ENCODE data around the gene SPATA13. TPM values are rescaled to one million over a fixed set of nuclear protein-coding genes. Genes with fewer than 3 reads are reported as not detected.

Gene SPATA13
- total RNA-seq, 1 experiment from 2014 or later, result 43.0 TPM

DNA sequence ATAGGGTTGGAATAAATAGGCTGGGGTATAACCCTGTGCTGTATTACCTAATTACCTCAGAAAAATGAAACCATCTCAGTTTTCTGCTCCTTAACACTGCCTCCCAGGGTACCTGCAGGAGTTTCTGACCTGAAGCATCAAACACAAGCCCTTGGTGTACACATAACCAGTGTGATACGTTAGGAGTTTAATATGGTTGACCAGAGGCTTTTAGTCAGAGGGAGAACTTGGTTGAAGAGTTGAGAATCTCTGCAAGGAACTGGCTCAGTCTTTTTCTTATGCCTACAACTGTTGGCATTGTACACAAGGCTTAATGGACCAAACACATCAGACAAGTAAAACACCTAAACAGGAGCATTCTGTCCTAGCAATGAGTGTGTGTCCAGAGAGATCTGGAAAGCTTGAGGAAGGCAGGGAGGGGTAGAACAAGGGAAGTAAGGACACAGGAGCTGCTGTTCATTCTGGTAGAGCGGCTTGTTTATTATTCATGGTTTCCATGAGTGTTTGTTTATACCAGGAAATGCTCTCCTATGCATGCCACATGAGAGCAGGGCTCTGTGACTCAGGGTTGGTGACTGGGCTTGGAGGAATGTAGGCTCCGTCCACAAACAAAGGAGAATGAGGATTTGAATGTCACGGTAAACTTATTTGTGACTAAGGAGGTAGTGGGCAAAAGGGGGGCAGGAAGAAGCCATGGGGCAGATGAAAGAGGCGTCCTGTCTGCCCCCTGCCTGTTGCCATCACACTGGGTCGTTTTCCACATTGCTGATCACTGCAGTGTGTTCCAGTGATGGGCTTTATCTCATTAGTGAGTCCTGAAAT, 11.9 kb upstream of the SPATA13 start:
- Histone ChIP-seq H3K27ac (ENCODE audit: low read length) (peak overlapping the region; percentile 99), H3K4me2 (ENCODE audit: low read length) (peak overlapping the region; percentile 68), H4K20me1 (ENCODE audit: low read length) (no peaks in the 10 kb centered on the region), H3K4me1 (ENCODE audit: insufficient read depth, low read length) (peaks cover 37% of the 10 kb centered on the region), H2AFZ (ENCODE audit: low read length) (peak overlapping the region; percentile 47), H3F3A (ENCODE audit: low read length, unreplicated experiment) (no peaks in the 10 kb centered on the region), H3K9ac (ENCODE audit: low read length) (peak overlapping the region; percentile 85), H3K36me3 (ENCODE audit: low read depth, low read length) (no peaks in the 10 kb centered on the region), H3K4me3 (ENCODE audit: low read length) (peak overlapping the region; percentile 28; the same call in 1 of the 2 replicates), H3K9me3 (ENCODE audit: low read length) (no peaks in the 10 kb centered on the region), H3K79me2 (ENCODE audit: low read length) (no peaks in the 10 kb centered on the region), H3K27me3 (ENCODE audit: low read length) (no peaks in the 10 kb centered on the region), H3K9me2 (replicated peaks; ENCODE audit: low read length) (no peaks in the 10 kb centered on the region)
- TF ChIP-seq EZH2 (IDR thresholded peaks at IDR 0.05; ENCODE audit: low read length, unreplicated experiment), result no peak
- TF ChIP-seq, protein P1, sequence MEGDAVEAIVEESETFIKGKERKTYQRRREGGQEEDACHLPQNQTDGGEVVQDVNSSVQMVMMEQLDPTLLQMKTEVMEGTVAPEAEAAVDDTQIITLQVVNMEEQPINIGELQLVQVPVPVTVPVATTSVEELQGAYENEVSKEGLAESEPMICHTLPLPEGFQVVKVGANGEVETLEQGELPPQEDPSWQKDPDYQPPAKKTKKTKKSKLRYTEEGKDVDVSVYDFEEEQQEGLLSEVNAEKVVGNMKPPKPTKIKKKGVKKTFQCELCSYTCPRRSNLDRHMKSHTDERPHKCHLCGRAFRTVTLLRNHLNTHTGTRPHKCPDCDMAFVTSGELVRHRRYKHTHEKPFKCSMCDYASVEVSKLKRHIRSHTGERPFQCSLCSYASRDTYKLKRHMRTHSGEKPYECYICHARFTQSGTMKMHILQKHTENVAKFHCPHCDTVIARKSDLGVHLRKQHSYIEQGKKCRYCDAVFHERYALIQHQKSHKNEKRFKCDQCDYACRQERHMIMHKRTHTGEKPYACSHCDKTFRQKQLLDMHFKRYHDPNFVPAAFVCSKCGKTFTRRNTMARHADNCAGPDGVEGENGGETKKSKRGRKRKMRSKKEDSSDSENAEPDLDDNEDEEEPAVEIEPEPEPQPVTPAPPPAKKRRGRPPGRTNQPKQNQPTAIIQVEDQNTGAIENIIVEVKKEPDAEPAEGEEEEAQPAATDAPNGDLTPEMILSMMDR (conservative IDR thresholded peaks at IDR 0.05; ENCODE audit: low read depth, low read length), result peak; percentile 51
- ChIA-PET POLR2A (ENCODE audit: unreplicated experiment) (interaction anchor here (0.5 to 1.0 kb wide), 4 partner anchors 8 to 158 kb away, joined by 3 to 17 read pairs (median 4); partner anchors contain the start of gene SPATA13), CTCF (interaction anchor here (0.6 to 1.8 kb wide), 2 partner anchors 12 to 72 kb away, joined by 3 to 7 read pairs; partner anchors contain the start of gene SPATA13)
- BruUV-seq (replicated peaks), result TSS peak; percentile 97
- intact Hi-C loops (cut with micrococcal nuclease), result loop anchor here (1.0 kb wide), 3 partner anchors 12 to 95 kb away; partner anchors contain the start of gene SPATA13
- ATAC-seq (peak; percentile 94), DNase-seq (peak; percentile 98)

DNA sequence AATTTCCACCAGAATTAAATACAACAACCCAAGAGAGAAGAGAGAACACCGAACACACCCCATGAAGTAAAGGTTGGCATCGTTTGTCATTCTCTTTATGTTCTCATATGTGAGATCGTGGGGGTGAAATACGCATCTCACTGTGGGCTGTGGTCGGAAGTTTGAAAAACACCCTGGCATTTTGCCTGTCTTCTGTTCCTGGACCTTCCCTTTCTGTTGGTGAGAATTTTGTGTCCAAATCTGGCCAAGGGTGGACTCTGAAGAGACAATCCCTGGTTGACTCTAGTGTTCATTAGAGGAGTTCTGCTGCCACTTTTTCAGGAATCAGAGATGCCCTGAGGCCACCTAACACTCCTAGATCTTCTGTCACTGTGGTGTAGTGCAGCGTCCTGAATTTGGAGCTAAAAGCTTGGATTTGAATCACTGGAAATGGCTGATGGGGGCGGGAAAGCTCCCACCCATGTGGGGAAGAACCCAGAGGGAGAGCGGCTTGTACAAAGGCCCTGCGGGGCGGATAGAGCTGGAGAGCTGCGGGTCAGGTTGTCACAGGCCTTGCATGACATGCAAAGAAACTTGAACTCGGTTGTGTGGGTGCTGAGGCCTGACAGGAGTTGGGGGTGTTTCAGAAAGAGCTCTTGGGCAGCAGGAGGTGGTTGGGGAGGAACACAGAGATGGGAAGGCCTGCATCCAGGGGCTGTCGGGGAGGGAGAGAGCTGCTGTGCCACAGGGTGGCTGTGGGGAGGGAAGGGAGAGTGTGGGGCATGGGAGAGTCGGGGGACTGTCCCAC, 11.1 kb upstream of the SPATA13 start:
- intact Hi-C loops (cut with micrococcal nuclease), result loop anchor here (1.0 kb wide), 1 partner anchor 96 kb away; no protein-coding TSS in a partner anchor
- ChIA-PET POLR2A (ENCODE audit: unreplicated experiment) (interaction anchor here (0.6 to 1.0 kb wide), 4 partner anchors 9 to 157 kb away, joined by 3 to 17 read pairs (median 3); partner anchors contain the start of gene SPATA13), CTCF (interaction anchor here (1.8 kb wide), 1 partner anchor 11 kb away, joined by 7 read pairs; the partner anchor contains the start of gene SPATA13)
- H3K4me1 ChIP-seq (ENCODE audit: insufficient read depth, low read length), result peaks cover 37% of the 10 kb centered on the region
- H3K9me2 ChIP-seq (replicated peaks; ENCODE audit: low read length), result no peaks in the 10 kb centered on the region
- H4K20me1 ChIP-seq (ENCODE audit: low read length), result no peaks in the 10 kb centered on the region
- H3K36me3 ChIP-seq (ENCODE audit: low read depth, low read length), result no peaks in the 10 kb centered on the region
- H3K27ac ChIP-seq (ENCODE audit: low read length), result peak overlapping the region; percentile 99
- peak overlapping the region; percentile 28; the same call in 1 of the 2 replicates for H3K4me3 ChIP-seq (ENCODE audit: low read length)
- no peaks in the 10 kb centered on the region for H3K9me3 ChIP-seq (ENCODE audit: low read length)
- H3K9ac ChIP-seq (ENCODE audit: low read length), result peak overlapping the region; percentile 85
- H2AFZ ChIP-seq (ENCODE audit: low read length), result peak overlapping the region; percentile 47
- peak overlapping the region; percentile 68 for H3K4me2 ChIP-seq (ENCODE audit: low read length)
- no peaks in the 10 kb centered on the region for H3F3A ChIP-seq (ENCODE audit: low read length, unreplicated experiment)
- ATAC-seq (peak; percentile 36), DNase-seq (peak; percentile 81)
- H3K79me2 ChIP-seq (ENCODE audit: low read length), result no peaks in the 10 kb centered on the region
- H3K27me3 ChIP-seq (ENCODE audit: low read length), result no peaks in the 10 kb centered on the region
- TSS peak; percentile 91 for BruUV-seq (replicated peaks)
- TF ChIP-seq EZH2phosphoT487 (IDR thresholded peaks at IDR 0.05; ENCODE audit: borderline replicate concordance, low read length) (no peak), EZH2 (IDR thresholded peaks at IDR 0.05; ENCODE audit: low read length, unreplicated experiment) (no peak)
- TF ChIP-seq, protein P1 (conservative IDR thresholded peaks at IDR 0.05; ENCODE audit: low read depth, low read length), result no peak

Measured in PC-3 (cell line).